HG02763 (cell line): Measurements from ENCODE around the gene CNNM3.
"Not testable (repeated sequence)": the region's sequence is repeated elsewhere in the genome, so short reads cannot be mapped to it uniquely, and the experiment has no call there.

Source experiments
- ATAC-seq: cut with Tn5 transposase; IDR thresholded peaks from one replicate; pipeline ENCODE4 v1.9.1; 2021; ENCODE audit warnings: mild to moderate bottlenecking, moderate library complexity; ENCODE audit not compliant: unreplicated experiment

The CNNM3 gene

DNA sequence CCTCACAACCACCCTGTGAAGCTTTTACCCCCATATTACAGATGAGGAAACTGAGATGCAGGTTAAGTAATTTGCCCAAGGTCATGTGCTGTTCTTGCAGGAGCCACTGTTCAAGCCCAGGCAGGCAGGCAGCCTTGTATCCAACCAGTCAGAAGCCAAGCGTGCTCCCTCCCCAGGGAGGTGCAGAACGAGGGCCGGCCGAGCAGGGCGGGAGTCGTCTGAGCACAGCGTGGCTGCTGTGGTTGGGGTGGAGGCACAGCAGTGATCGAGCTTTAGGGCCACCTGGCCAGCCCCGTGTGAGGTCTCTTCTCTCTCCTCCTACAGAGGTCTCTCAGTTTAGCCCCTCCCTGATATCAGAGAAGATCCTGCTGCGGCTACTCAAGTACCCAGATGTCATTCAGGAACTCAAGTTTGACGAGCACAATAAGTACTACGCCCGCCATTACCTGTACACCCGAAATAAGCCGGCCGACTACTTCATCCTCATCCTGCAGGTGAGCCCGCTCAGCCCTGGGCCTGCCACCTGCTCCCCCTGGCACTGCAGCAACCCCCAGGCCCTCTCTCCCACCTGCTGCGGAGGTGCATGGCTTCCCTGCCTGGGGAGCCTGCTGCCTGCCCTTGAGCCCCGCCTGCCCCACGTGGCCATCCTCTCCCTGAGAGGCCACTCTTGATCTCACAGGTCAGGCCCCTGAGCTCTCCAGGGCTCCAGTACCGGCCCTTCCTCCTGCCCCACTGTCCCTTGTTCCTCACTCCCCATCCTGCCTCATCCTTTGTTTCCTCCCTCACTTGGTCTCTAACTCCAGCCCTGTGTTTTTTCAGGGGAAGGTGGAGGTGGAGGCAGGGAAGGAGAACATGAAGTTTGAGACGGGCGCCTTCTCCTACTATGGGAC lies 17.1 kb upstream of the CNNM3 start:
- no peak for ATAC-seq

DNA sequence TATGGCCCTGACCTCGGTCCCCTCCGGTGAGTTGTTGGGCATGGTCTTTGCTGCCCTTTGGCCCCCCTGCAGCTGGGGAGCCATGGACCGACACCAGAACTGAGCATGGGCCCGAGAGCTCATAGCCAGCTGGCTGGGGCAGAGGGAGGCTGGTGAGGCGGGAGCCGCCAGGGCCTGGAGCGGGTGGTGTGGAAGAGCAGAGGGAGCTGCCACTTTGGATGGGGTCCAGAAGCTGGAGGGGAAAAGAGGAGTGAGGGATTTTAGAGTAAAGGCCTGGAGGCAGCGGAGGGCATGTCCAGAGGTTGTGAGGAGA lies 16.5 kb upstream of the CNNM3 start:
- ATAC-seq, result no peak

DNA sequence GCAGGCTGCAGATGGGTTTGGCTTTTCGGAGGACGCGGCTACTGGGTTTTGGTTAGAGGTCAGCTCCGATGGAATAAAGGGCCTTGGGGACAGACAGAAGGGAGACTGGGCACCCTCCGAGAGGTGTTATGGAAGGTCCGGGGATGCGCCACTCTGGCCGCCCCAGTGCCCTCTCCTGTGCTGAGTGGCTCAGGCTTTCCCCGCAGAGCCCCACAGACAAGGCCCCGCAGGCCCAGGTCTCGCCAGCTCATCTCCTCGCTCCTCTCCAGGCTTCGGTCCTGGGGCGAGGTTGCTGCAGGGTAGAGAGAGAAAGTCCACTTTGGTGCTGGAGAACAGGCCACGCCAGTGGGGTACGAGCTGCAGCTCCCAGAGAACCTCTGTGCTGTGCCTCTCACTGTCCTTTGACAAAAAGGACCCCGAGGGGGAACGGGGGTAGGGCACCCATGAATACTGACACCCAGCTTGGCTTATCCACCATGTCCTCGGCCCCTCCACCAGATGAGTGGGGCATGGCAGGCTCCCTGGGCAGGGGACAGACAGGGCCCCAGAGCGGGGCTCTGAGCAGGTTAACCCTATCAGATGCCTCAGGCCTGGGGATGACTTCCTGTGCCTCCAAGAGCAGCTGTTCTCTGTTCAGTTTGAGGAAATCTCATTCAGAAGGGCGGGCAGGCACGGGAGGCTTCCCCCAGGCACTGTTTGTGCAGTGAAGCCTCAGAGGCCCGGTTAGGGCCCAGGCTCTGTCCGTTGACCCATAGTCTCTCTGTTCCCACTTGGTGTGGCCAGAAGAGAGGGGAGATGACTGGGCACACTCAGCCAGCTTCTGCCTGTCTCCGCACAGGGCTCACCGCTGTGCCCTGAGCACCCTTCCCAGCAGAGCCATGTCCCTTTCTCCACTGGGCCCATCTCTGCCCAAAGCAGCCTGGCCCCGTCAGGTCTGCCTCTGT lies 15.7 kb upstream of the CNNM3 start:
- ATAC-seq, result peak; percentile 10

DNA sequence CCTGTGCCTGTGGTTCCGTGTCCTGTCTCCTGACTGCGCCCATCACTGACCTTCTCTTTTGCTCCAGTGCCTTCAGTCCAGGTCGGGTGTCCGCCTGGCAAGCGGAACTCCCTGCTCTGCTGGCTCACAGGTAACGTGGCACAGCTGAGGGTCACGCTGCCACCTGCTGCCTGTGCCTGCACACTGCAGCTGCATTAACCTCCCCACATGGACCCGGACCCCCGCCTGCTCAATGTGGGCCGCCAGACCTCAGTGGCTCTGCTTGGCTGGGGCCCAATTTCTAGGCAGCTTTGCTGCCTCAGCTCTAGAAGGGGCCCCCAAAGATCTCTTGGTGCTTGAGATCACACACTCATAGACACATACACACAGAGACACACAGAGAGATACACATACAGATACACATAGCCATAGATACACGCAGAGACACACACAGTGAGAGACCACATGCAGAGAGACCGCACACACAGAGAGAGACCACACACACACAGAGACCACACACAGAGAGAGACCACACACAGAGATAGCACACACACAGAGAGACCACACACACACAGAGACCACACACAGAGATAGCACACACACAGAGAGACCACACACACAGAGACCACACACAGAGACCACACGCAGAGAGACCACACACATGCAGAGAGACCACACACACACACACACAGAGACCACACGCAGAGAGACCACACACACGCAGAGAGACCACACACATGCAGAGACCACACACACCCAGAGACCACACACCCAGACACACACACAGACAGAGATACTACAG lies 14.9 kb upstream of the CNNM3 start:
- peak; percentile 83 for ATAC-seq

DNA sequence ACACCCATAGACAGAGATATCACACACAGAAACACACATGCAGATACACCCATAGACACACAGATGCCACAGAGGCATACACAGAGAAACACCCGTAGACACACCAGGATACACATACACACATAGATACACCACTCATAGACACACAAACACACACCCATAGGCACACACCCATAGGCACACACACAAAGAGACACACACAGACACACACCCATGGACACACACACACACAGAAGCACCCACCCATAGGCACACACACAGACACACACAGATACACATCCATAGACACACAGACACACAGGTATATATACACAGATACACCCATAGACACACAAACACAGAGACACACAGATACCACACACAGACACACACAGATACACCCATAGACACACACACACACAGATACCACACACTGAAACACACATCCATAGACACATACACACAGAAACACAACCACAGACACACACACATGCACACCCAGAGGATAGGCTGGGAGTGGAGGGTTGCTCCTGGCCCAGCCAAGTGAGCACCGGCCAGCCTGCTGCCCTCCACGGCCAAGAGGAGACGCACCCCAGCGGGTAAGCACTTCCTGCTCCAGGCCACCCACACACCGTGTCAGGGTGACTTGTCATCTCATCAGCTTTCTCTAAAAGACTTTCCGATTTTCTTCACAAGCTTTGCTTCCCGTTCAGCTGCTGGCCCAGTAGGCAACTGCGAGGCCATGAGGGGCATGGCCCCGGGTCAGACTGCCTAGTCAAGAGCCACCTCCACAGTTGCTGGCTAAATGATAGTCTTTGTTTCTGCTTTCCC lies 14.1 kb upstream of the CNNM3 start:
- ATAC-seq, result no peak

DNA sequence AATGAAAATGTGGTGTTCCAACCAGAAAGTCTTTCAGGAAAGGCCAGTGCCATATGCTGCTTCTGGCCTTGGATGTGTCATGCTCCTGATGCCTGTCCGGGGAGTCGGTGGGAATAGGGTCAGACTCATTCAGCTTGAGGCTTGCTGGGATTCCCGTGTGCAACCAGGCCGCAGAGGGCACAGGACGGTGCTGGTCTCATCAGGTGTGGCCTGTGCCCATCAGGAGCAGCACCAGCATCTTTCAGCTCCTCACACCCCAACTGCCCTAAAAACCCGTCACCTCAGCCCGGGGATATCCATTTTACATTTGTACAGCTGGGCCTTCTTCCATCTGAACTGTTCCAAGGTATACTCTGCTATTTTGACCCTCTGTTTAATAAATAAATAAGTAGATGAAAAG lies 13.3 kb upstream of the CNNM3 start:
- ATAC-seq, result no peak

DNA sequence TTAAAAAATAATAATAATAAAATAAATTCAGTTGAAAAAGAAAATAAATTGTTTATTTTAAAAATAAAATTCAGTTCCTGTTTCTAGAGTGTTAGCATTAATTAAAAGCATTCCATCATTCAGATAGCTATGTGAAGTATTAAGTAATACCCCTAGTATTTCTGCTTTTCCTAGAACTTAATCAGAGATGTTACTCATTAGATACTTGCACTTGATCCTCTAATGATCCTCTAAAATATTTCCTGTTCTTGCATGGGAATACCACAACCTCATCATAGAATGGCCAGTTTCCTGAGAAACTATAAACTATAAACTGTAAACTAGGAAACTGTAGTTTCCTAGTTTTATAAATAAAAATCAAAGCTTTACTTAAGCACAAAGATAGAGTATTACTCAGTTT lies 11.1 kb upstream of the CNNM3 start:
- ATAC-seq, result no peak

DNA sequence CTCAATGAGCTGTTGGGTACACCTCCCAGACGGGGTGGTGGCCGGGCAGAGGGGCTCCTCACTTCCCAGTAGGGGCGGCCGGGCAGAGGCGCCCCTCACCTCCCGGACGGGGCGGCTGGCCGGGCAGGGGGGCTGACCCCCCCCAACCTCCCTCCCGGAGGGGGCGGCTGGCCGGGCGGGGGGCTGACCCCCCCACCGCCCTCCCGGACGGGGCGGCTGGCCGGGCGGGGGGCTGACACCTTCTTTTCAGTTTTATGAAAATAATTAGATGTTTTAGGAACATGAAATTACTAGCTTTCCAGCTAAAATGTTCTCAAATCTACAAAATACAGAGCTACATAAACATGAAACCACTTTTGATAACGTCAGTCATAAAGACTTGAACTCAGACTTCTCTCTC lies 10.1 kb upstream of the CNNM3 start:
- ATAC-seq, result not testable (repeated sequence)

DNA sequence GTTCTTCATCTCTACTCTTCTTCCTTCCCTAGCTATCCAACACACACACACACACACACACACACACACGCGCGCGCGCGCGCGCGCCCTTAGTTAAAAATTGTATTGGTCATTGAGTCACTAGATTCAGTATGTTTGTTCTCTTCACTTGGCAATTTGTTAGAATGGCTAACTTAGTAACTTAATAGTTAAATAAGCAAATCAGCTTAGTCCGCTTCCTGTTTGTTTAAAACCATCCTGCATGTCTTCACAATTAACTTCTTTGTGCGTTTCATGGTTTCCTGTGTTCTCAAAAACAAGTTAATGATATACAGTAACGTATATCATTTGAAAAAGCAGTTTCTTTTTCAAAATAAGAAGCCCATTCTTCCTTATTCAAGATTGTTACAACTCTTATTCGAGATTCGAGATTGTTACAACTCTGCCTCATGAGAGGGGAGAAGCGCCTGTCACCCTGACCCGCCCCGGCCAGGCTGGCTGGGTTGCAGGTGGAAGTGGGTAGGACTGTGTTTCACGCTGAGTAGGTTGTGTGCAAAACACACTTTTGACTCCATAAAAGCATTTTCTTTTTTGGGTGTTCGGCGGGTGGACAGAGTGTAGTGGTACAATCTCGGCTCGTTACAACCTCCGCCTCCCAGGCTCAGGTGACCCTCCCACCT lies 9.5 kb upstream of the CNNM3 start:
- peak; percentile 48 for ATAC-seq

DNA sequence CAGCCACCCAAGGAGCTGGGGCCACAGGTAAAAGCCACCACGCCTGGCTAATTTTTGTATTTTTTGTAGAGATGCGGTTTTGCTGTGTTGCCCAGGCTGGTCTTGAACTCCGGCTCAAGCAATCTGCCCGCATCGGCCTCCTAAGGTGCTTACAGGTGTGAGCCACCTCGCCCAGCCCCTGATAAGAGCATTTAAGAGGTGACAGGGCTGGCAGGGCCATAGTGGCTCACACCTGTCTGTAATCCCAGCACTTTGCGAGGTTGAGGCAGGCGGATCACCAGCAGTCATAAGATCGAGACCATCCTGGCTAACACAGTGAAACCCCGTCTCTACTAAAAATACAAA lies 9.0 kb upstream of the CNNM3 start:
- no peak for ATAC-seq

DNA sequence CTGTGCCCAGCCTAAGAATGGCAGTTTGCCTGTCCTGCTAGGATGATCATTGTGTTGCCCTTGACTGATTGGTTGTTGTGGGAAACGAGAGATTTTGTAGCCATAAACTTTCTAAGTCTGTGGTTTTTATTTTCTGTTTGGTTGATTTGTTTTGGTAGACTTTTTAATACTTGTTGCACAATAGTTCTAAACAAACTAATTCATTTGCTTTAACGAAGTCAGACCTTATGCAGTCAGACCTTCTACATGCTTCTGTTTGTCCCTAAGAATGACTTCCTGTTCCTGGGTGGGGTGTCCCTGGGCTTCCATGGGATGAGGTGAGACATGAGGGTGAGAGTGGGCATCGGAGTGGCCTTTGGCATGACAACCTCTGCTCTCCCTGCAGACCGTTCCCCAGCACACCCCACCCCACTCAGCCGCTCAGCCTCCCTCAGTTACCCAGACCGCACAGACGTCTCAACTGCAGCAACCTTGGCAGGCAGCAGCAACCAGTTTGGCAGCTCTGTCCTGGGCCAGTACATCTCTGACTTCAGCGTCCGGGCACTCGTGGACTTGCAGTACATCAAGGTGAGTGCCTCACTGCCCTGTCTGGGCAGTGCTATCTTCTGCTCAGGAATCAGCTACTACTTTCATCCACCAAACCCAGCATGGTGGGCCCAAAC lies 7.8 kb upstream of the CNNM3 start:
- no peak for ATAC-seq

DNA sequence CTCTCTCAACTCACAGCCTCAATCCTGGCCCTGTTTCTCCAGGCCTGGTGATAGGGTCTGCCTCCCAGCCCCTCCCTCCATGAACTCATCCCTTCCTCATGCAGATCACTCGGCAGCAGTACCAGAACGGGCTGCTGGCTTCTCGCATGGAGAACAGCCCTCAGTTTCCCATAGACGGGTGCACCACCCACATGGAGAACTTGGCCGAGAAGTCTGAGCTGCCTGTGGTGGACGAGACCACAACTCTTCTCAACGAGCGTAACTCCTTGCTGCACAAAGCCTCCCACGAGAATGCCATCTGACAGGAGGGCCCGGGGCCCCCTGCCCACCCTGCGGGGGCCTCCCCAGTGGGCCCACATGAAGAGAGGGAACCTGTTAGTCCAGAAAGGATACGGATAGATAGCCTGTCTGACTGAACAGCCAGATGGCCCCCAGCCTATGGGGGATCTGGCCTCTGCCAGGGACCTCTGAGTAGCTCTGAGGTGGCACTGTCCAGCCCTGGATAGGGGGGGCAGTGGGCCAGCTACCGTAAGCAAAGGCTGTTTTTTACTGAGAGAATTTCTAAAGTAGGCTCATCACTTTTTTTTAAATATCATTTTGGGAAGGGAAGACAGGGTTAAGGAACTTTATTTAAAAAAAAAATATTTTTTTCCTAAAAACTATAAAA lies 6.7 kb upstream of the CNNM3 start:
- no peak for ATAC-seq

DNA sequence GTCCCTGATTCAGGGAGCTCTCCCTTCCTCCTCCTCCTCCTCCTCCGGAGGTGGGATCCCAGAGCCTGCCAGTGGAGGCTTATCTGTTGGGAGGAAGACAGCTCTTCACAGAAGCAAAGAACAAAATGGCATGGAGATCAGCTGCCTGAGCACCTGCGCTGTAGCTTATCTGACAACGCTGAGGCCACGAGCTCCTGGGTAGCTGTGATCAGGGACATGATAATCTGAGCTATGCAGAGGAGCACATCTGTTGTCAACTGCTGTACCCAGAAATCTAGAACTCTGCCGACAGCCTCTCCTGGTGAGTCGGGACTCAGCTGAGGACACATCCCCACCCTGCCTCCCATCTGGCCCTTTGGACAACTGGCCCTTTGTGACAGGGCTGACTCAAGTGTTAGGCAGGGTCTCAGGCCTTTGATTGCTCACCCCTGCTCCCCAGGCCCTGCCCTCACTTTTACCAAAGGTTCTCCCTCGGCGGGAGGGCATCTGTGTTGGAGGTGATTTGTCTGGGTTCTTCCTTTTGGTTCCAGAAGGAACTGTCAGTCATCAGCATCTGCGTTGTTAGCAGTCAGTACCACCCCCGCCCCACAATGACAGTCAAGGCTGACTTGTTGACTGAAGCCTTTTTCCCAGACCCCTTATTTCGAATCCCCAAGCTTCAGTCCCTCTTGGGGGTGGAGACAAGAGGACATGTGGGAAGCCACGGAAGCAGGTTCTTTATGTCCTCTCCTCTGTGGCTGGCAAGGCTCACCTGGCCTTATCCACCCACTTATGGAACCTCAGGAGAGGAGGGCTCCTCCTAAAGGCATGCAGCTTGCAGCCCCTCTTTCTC lies 5.9 kb upstream of the CNNM3 start:
- no peak for ATAC-seq

DNA sequence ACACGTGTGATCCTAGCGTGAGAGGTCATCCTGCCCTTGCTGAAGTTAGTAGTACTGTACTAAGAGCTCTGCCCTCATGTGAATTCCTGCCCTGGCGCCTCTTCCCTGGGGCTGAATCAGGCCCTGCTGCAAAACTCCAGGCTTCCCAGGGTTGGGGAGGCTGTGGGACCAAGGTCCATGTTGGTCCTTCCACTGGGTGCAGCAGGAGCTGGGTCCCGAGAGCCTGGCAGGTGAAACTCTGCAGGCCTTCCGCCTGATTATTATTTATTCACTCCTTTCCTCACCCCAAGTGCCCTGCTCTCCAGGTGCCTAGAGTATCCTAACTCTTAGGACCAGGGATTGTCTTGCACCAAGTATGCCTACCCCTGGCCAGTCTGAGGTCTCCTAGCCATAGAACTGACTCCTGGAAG lies 5.3 kb upstream of the CNNM3 start:
- ATAC-seq, result no peak

DNA sequence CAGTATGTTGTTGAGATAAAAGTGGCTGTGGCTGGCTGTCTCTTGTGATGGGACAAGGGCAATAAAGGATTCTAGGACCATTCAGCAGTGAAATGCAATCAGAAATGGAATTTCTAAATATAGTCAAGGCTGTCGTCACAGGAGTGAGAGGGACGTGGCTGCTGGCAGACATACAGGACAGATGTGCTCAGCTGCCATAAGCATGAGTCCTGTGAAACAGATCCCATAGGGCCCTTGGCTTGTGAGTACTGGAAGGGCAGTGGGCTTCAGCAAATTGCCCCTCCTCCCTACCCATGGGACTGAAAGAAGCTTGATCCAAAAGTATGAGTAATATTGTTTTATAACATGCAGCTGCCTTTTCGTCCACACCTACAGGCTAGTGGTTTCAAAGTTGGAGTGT lies 4.2 kb upstream of the CNNM3 start:
- no peak for ATAC-seq

DNA sequence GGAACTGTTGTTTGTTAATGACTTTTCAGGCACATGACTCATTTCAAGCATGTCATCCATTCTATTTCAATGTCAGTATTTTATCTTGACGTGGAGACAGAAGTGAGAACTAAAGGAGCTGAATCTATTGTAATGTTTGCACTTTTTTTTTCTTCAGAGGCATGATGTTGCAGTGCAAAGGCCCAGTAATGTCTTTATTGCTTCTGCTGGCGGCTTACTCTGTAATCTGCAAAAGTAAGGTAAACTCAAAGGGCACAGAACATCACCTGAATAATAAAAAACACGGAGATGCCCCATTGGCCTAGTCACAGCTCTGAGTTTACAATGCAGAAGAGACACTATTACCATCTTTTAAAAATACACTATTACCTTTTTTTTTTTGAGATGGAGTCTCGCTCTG lies 2.4 kb upstream of the CNNM3 start:
- ATAC-seq, result no peak

DNA sequence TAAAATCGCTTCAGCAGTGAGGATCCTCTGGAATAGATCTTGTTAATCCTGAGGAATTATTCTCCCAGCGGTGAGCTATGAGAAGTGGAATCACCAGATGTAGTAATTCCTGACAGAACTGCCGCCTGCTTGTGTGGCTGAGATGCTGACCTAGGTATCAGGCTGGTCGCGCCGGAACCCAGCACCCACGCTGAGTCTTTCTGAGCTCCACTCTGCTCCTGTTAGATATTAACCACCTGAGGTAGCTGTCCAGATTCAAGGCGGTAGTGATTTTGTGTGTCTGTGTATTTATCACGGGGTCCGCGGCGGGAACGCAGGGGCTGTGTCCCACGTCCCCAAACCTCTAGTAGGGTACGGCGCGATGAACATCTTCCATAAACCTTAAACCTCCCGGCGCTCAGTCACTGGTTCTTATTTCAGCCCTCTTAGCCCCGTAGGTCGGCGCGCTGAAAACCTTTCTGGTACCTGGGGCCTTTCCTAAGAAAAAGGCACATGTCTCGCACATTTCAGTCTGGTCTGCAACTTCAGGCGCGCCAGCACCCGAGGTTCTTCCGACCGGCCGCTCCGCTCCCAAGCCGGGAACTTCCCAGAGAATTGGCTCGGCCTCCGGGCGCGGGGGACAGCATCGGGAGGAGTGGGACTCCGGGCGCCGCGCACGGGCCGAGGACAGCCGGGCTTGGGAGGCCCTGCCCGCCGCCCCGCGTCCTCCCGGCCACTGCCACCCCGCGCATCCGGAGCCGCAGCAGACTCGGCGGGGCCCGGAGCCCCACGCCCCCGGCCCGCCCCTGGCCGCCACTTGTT lies 542 bp upstream of the CNNM3 start:
- no peak for ATAC-seq
